Upper lobe of right lung (tissue), 1 donor: Measurements from ENCODE around the gene CLCN4. TPM values are rescaled to one million over a fixed set of nuclear protein-coding genes. Genes with fewer than 3 reads are reported as not detected.

Source experiments
- ATAC-seq: fragments of 200-7000 bp; cut with Tn5 transposase; one replicate; pipeline ENCODE4 v1.9.1; 2020; ENCODE audit warnings: mild to moderate bottlenecking, moderate library complexity
- DNase-seq: peaks from one replicate; pipeline ENCODE4 v3.0.0-alpha.2; 2020
- H3K27ac ChIP-seq: fragments of 200-600 bp; one replicate; pipeline ENCODE4 v1.8.0; 2022
- H3K27me3 ChIP-seq: fragments of 200-600 bp; one replicate; pipeline ENCODE4 v1.8.0; 2022; ENCODE audit warnings: mild to moderate bottlenecking
- H3K36me3 ChIP-seq: fragments of 200-600 bp; one replicate; pipeline ENCODE4 v1.8.0; 2022
- H3K4me1 ChIP-seq: fragments of 200-600 bp; one replicate; pipeline ENCODE4 v1.8.0; 2022
- H3K4me3 ChIP-seq: fragments of 200-600 bp; one replicate; pipeline ENCODE4 v1.8.0; 2022; ENCODE audit warnings: mild to moderate bottlenecking
- H3K9me3 ChIP-seq: fragments of 200-600 bp; one replicate; pipeline ENCODE4 v1.8.0; 2022
- intact Hi-C: fragments of 100-400 bp; cut with DNase I; formaldehyde crosslinking; loops from one replicate; pipeline ENCODE4 v1.11.0; 2022
- total RNA-seq: library from RNA; stranded (reverse); fragmentation: NEBNext Ultra II Directional; extraction: Animal tissue kit (Norgen Biotek cat#: 25700); gene quantifications from one replicate; pipeline ENCODE4 v1.2.1, GENCODE V29; 2021
- TF ChIP-seq, protein P1 (sequence below): fragments of 200-600 bp; IDR thresholded peaks from one replicate; pipeline ENCODE4 v1.8.0; 2022; ENCODE audit warnings: antibody characterized with exemption
- donor health status: DM: no; HTN: yes; CAD: no; lungs with severe emphysema.

Gene CLCN4
- total RNA-seq, 1 donor from 2014 or later, result 9.8 TPM

DNA sequence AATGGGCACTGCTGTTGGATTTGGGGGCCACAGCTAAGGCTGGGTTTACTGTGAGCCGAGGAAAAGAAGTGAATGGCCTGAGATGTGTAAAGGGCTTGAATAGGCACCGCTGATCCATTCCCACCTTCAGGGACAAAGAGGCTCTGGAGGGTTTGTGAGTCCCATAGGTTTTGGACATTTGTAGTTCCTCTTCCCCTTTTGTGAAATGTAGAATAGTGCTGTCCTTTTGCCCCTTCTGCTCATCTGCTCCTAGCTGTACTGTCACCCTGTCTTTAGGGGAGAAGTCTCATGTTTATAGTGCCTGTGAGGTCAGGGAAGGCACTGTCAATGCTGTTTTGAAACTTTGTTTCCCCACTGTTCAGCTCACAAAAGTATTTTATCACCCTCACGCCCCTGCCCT is 26.4 kb upstream of the CLCN4 start:
- no peak for DNase-seq
- no peaks in the 10 kb centered on the region for H3K9me3 ChIP-seq
- TF ChIP-seq, protein P1, sequence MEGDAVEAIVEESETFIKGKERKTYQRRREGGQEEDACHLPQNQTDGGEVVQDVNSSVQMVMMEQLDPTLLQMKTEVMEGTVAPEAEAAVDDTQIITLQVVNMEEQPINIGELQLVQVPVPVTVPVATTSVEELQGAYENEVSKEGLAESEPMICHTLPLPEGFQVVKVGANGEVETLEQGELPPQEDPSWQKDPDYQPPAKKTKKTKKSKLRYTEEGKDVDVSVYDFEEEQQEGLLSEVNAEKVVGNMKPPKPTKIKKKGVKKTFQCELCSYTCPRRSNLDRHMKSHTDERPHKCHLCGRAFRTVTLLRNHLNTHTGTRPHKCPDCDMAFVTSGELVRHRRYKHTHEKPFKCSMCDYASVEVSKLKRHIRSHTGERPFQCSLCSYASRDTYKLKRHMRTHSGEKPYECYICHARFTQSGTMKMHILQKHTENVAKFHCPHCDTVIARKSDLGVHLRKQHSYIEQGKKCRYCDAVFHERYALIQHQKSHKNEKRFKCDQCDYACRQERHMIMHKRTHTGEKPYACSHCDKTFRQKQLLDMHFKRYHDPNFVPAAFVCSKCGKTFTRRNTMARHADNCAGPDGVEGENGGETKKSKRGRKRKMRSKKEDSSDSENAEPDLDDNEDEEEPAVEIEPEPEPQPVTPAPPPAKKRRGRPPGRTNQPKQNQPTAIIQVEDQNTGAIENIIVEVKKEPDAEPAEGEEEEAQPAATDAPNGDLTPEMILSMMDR, result no peak
- H3K4me1 ChIP-seq, result no peaks in the 10 kb centered on the region
- H3K27me3 ChIP-seq, result no peaks in the 10 kb centered on the region
- H3K27ac ChIP-seq, result no peak overlapping the region
- intact Hi-C loops, result no loop called here
- no peak for ATAC-seq
- peaks cover 23% of the 10 kb centered on the region for H3K36me3 ChIP-seq
- H3K4me3 ChIP-seq, result no peak overlapping the region

DNA sequence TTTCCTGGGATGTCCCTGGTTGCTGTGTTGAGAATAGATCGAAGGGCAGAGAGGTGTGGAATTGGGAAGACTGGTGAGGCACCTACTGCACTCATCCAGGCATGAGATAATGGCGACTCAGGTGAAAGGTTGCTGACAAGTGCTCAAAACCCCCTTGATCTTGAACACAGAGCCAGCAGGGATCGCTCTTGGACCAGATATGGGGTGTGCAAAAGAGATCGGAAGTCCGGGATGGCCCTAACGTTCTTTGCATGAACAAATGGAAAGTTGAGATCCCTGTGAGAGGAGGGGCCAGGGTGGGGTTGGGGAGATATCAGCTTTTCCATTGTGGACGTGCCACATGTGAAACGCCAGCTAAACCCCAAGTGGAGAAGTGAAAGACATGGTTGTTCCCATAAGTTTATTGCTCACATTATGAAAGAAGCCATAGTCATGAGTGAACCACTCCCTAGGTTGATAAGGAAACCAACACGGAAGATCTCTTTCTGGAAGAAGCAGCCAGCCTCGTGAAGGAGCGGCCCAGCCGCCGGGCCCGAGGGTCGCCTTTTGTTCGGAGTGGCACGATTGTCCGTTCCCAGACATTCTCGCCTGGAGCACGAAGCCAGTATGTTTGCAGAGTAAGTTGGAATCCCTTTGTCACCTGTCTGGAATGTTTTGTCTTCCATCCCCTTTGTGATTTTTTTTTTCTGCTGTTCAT is 22.6 kb upstream of the CLCN4 start:
- TF ChIP-seq, protein P1, result no peak
- ATAC-seq (no peak), DNase-seq (no peak)
- no peaks in the 10 kb centered on the region for H3K4me1 ChIP-seq
- H3K9me3 ChIP-seq, result no peaks in the 10 kb centered on the region
- H3K36me3 ChIP-seq, result peaks cover 17% of the 10 kb centered on the region
- no peak overlapping the region for H3K27ac ChIP-seq
- H3K4me3 ChIP-seq, result no peak overlapping the region
- intact Hi-C loops, result no loop called here
- H3K27me3 ChIP-seq, result no peaks in the 10 kb centered on the region

DNA sequence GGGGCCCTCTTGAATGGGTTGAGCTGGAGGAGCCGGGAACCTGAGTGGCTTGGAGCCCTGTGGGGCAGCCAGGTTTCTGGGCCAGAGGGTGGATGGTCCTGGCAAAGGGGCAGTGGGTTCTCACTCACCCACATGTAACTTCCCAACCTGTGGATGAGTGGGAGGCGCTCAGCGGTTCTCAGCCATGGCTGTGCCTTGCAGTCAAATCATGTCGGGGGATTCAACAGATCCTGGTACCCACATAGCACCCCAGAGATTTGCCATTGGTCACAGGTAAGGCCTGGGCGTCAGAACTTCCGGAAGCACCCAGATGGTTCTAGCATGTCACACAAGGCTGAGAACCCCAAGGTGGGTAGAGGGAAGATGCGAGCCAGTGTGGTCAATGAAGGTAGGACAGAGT is 21.9 kb upstream of the CLCN4 start:
- DNase-seq (no peak), ATAC-seq (no peak)
- intact Hi-C loops, result no loop called here
- peaks cover 20% of the 10 kb centered on the region for H3K36me3 ChIP-seq
- H3K4me1 ChIP-seq, result no peaks in the 10 kb centered on the region
- H3K9me3 ChIP-seq, result no peaks in the 10 kb centered on the region
- TF ChIP-seq, protein P1, result no peak
- no peak overlapping the region for H3K4me3 ChIP-seq
- H3K27ac ChIP-seq, result no peak overlapping the region
- no peaks in the 10 kb centered on the region for H3K27me3 ChIP-seq

DNA sequence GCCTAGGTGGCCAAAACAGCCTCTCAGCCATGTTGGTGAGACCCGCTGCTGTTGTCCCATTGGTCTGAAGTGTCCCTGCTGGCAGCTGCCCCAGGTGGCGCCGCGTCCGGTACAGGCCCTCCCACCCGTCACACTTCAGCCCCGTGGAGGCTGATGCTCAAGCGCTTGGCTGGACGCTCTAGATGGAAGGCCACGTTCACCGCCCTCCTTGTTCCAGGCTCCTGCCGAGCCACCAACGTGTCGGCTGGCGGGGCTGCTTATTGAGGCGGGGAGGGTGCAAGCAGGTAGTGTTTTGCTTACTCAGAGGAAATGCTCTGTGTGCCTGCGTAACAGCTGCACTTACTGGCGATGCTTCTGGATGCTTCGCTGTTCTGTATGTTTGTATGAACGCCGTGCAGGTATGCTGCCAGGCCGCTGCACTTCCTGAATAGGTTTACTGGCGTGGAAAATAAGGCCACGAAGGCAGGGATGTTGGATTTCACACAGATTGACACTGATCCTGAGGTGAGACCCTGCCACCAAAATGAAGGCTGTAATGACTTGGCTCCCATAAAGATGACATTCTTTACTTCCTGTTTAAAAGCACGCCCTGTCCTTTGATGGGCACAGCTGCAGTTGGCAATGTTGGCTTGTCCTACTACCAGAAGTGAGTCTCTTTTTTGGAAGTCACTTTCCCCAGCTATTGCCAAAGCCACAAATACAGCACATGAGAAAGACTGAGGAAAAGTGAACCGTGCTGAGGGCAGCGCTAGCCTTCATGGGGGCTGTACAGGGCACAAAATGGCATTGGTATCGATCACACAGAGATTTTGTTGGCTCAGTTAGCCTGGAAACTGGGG is 21.0 kb upstream of the CLCN4 start:
- Histone ChIP-seq H3K27me3 (no peaks in the 10 kb centered on the region), H3K36me3 (peaks cover 25% of the 10 kb centered on the region), H3K4me3 (no peak overlapping the region), H3K4me1 (no peaks in the 10 kb centered on the region), H3K27ac (no peak overlapping the region), H3K9me3 (no peaks in the 10 kb centered on the region)
- intact Hi-C loops, result no loop called here
- ATAC-seq, result no peak
- TF ChIP-seq, protein P1, result no peak
- DNase-seq, result no peak

DNA sequence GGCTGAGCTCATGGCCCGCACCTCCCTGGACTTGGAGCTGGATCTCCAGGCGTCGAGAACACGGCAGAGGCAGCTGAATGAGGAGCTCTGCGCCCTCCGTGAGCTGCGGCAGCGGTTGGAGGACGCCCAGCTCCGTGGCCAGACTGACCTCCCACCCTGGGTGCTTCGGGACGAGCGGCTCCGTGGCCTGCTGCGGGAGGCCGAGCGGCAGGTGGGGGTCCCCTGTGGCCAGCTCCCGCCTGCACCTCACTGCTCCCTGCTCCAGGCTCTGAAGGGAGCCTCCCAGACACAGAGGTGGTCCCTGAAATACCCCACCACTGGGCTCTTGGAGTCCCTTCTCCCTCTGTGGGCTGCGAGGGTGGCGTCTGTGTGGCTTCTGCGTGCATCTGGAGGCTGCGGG is 18.0 kb upstream of the CLCN4 start:
- DNase-seq (no peak), ATAC-seq (no peak)
- H3K27ac ChIP-seq, result no peak overlapping the region
- H3K4me3 ChIP-seq, result no peak overlapping the region
- no peaks in the 10 kb centered on the region for H3K27me3 ChIP-seq
- TF ChIP-seq, protein P1, result no peak
- H3K9me3 ChIP-seq, result no peaks in the 10 kb centered on the region
- peaks cover 41% of the 10 kb centered on the region for H3K36me3 ChIP-seq
- H3K4me1 ChIP-seq, result no peaks in the 10 kb centered on the region
- intact Hi-C loops, result no loop called here
